Peyer's patch (tissue), 4 donors: ENCODE data around the gene TNFRSF8. TPM values are rescaled to one million over a fixed set of nuclear protein-coding genes. Genes with fewer than 3 reads are reported as not detected.

Experiments used
- DNase-seq, 3 donors: peaks; one replicate each; pipeline ENCODE4 v3.0.0-alpha.2; 2017 to 2019
- H3K27ac ChIP-seq, 4 donors: fragments of 200-600 bp; sonication (generic); one replicate each; pipeline ENCODE4 v1.5.1; 2016 to 2019
- H3K27me3 ChIP-seq, 2 donors: fragments of 200-600 bp; sonication (generic); one replicate each; pipeline ENCODE4 v1.5.1; 2019
- H3K36me3 ChIP-seq, 3 donors: fragments of 200-600 bp; sonication (generic); one replicate each; pipeline ENCODE4 v1.5.1; 2016 to 2019
- H3K4me1 ChIP-seq, 4 donors: fragments of 200-600 bp; sonication (generic); one replicate each; pipeline ENCODE4 v1.5.1; 2016 to 2019
- H3K4me3 ChIP-seq, 4 donors: fragments of 200-600 bp; sonication (generic); 1 replicate in 3 of 4; 2 replicates in 1 of 4; pipeline ENCODE4 v1.5.1; 2016 to 2019; ENCODE audit warnings: mild to moderate bottlenecking in 1 of 4
- H3K9me3 ChIP-seq, 4 donors: fragments of 200-600 bp; sonication (generic); one replicate each; pipeline ENCODE4 v1.5.1; 2016 to 2019; ENCODE audit warnings: mild to moderate bottlenecking in 1 of 4
- CTCF ChIP-seq, 6 experiments: fragments of 450-650 bp in 4 of 6; fragments of 200-600 bp in 2 of 6; sonication (generic) in 1 of 6; IDR thresholded peaks; one replicate each; pipeline ENCODE4 v1.5.1; 2017 to 2019; ENCODE audit warnings: antibody characterized with exemption in 6 of 6, mild to moderate bottlenecking in 3 of 6, moderate library complexity in 1 of 6
- POLR2A ChIP-seq, 2 donors: fragments of 450-650 bp; IDR thresholded peaks; one replicate each; pipeline ENCODE4 v1.5.1; 2017; ENCODE audit warnings: antibody characterized with exemption in 2 of 2, mild to moderate bottlenecking in 2 of 2, moderate library complexity in 2 of 2
- total RNA-seq, 4 donors: library from RNA; depleted of rRNA; stranded (reverse); fragments of >200 nt; gene quantifications; one replicate each; pipeline ENCODE4 v1.1.0, GENCODE V29; 2016

Gene TNFRSF8
- total RNA-seq, 4 donors from 2014 or later = not detected

- Histone ChIP-seq H3K27ac (peak overlapping the region; percentile 44 to 87 (median 63)), H3K36me3 (no peaks in the 10 kb centered on the region), H3K27me3 (no peaks in the 10 kb centered on the region), H3K9me3 (no peaks in the 10 kb centered on the region), H3K4me1 (peaks cover 14 to 75% (median 46%) of the 10 kb centered on the region in 4 donors), H3K4me3 (no peak overlapping the region)
- TF ChIP-seq CTCF (IDR thresholded peaks at IDR 0.05) = no peak
- no peak for TF ChIP-seq POLR2A (IDR thresholded peaks at IDR 0.05)
- no peak for DNase-seq
These were observed 117.8 kb downstream of the TNFRSF8 start for GRCh38 chr1:12180903-12181302.

DNA sequence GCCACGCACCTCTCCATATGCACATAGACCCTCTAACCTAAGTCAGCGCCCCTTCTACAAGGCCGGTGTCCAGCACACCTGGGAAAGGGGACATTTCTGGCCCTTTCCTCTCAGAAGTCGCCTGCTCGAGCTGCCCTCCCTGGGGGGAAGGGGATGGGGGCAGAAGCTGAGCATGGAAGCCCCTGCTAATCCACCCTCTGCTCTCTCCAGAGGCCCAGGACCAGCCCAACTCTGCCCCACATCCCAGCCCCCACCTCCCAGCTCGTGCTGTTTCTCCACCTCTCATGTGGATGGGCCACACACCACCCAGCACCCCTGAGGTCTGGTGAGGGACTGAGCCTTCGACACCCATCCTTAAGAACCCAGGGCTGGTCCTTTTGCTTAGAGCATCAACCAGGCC is 118.5 kb downstream of the TNFRSF8 start:
- Histone ChIP-seq H3K27ac (peak overlapping the region; percentile 55 to 87 (median 72)), H3K4me3 (no peak overlapping the region), H3K9me3 (no peaks in the 10 kb centered on the region), H3K36me3 (no peaks in the 10 kb centered on the region), H3K27me3 (no peaks in the 10 kb centered on the region), H3K4me1 (peaks cover 18 to 80% (median 49%) of the 10 kb centered on the region in 4 donors)
- TF ChIP-seq CTCF (IDR thresholded peaks at IDR 0.05) (no peak), POLR2A (IDR thresholded peaks at IDR 0.05) (no peak)
- DNase-seq = no peak

- Histone ChIP-seq H3K27me3 (no peaks in the 10 kb centered on the region), H3K9me3 (no peaks in the 10 kb centered on the region), H3K36me3 (no peaks in the 10 kb centered on the region), H3K27ac (peak overlapping the region; percentile 55 to 87 (median 64)), H3K4me3 (no peak overlapping the region), H3K4me1 (peaks cover 21 to 80% (median 45%) of the 10 kb centered on the region in 4 donors)
- no peak for DNase-seq
- TF ChIP-seq POLR2A (IDR thresholded peaks at IDR 0.05) = no peak
These were observed 119.4 kb downstream of the TNFRSF8 start for GRCh38 chr1:12182410-12182984.

- DNase-seq = no peak
- TF ChIP-seq CTCF (IDR thresholded peaks at IDR 0.05) (no peak), POLR2A (IDR thresholded peaks at IDR 0.05) (no peak)
- Histone ChIP-seq H3K27me3 (no peaks in the 10 kb centered on the region), H3K36me3 (no peaks in the 10 kb centered on the region), H3K27ac (peak overlapping the region; percentile 71 to 87 (median 73)), H3K9me3 (no peaks in the 10 kb centered on the region), H3K4me1 (peaks cover 22 to 80% (median 42%) of the 10 kb centered on the region in 4 donors), H3K4me3 (no peak overlapping the region)
These were observed 120.1 kb downstream of the TNFRSF8 start for GRCh38 chr1:12183095-12183794.

DNA sequence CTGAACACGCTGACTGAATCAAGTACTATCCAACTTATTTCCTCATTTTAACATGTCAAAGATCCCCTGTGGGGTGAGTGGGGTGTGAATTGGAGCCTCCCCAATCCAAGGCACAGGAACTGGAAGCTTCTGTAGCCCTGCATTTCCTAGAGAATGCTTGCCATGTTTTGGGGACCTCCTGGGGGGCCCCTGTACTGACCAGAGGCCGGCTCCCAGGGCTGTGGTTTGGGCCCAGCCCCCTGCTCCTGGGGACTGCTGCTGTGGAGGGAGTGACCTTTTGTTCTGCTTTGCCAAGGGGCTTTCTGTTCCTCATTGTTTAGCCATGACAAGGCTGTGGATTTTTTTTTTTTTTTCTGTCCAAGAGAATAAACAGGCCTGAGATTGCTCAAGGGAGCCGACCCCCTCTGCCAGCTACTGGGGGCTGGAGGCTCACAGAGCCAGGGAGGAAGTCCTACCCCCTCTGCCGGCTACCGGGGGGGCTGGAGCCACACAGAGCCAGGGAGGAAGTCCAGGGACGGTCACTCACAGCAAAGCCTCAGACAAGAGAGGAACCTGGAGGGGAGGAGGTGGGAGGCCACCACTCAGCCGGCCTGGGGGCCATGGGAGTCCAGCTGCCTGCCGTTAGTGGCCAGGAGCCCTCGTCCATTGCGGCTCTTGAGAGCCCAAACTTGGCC is 121.0 kb downstream of the TNFRSF8 start:
- Histone ChIP-seq H3K4me1 (peaks cover 23 to 81% (median 40%) of the 10 kb centered on the region in 4 donors), H3K27me3 (no peaks in the 10 kb centered on the region), H3K4me3 (peak overlapping the region in 1 of 4 donors; percentile 5), H3K27ac (peak overlapping the region; percentile 71 to 87 (median 80)), H3K9me3 (no peaks in the 10 kb centered on the region), H3K36me3 (no peaks in the 10 kb centered on the region)
- TF ChIP-seq CTCF (IDR thresholded peaks at IDR 0.05) (peak in 2 of 6 experiments; percentile 14 to 15), POLR2A (IDR thresholded peaks at IDR 0.05) (peak in 1 of 2 donors; percentile 37)
- peak; percentile 54 to 83 (median 62) for DNase-seq
